ENCODE results near the gene NRARP. TPM values are rescaled to one million over a fixed set of nuclear protein-coding genes. Genes with fewer than 3 reads are reported as not detected.
A peak's percentile ranks its signal among the peaks of the same experiment; 100 is the strongest.

NRARP gene
- total RNA-seq, 1 experiment from 2014 or later: 22.2 TPM

DNA sequence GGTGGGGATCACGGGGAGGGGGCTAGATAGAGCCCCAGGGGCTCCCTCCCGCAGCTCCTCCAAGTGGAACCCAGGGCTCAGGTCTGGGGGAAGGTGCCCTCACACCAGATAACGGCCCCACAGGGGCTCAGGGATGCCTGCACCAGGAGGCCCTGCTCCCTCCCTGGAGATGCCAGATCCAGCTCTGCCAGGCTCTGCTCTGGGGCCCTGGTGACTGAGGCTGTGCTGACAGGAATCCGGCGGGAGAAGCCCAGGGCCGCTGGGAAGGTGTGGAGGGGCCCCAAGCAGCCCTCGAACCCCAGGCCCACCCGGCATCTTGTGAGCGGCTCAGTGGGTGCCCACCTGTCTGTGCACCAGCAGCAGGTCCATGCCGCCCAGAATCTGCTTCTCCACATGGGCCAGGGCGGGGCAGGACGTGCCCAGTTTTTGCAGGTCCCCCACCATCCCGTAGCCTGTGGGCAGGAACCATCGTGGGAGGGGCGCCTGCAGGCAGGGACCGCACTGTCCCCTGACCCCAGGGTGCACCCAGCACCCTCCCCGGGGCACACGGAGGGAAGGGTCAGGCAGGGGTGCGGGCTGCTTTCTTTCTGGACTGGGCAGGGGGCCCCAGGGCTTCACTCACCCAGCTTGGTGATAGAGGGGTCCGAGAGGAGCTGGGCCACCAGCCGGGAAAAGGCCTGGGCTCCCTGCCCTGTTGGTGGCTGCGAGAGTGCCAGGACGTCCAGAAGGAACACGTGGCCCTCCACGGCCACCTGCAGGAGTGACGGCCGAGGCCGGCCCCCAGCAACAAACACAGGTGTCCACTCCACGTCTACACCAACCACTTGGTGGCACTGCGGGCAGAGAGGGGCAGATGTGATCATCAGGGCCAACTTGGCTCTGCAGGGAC, 48.9 kb upstream of the NRARP start:
- H3K27ac ChIP-seq (ENCODE audit: low read depth, low read length): no peak overlapping the region
- H2AFZ ChIP-seq (ENCODE audit: low read depth, low read length, poor library complexity, severe bottlenecking): no peak overlapping the region
- no peaks in the 10 kb centered on the region for H3K4me1 ChIP-seq (ENCODE audit: control insufficient read depth in 1 of 2, insufficient read depth in 2 of 2, low read length in 2 of 2)
- no peaks in the 10 kb centered on the region for H3K9me2 ChIP-seq (ENCODE audit: insufficient read depth)
- H3K36me3 ChIP-seq (ENCODE audit: control insufficient read depth in 1 of 2, insufficient read depth in 2 of 2, low read length in 2 of 2): no peaks in the 10 kb centered on the region
- no peak overlapping the region for H3K9ac ChIP-seq (ENCODE audit: low read length)
- no peak for DNase-seq (ENCODE audit: low read depth, low spot score)
- TF ChIP-seq, protein P1, sequence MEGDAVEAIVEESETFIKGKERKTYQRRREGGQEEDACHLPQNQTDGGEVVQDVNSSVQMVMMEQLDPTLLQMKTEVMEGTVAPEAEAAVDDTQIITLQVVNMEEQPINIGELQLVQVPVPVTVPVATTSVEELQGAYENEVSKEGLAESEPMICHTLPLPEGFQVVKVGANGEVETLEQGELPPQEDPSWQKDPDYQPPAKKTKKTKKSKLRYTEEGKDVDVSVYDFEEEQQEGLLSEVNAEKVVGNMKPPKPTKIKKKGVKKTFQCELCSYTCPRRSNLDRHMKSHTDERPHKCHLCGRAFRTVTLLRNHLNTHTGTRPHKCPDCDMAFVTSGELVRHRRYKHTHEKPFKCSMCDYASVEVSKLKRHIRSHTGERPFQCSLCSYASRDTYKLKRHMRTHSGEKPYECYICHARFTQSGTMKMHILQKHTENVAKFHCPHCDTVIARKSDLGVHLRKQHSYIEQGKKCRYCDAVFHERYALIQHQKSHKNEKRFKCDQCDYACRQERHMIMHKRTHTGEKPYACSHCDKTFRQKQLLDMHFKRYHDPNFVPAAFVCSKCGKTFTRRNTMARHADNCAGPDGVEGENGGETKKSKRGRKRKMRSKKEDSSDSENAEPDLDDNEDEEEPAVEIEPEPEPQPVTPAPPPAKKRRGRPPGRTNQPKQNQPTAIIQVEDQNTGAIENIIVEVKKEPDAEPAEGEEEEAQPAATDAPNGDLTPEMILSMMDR (IDR thresholded peaks at IDR 0.05 in 2 of 3, conservative IDR thresholded peaks at IDR 0.05 in 1 of 3; ENCODE audit: borderline replicate concordance in 1 of 3, insufficient read depth in 1 of 3, low read depth in 2 of 3, low read length in 2 of 3): 0 out of 6 replicates have a peak, but pooled peaks of 2 of the 3 experiments have one; percentile 4 to 14
- TF ChIP-seq CEBPB (IDR thresholded peaks at IDR 0.05; ENCODE audit: low read depth): no peak
- peaks cover 3 to 4% of the 10 kb centered on the region in 2 experiments; a peak in 3 of 4 replicates for H3K9me3 ChIP-seq (ENCODE audit: control insufficient read depth in 1 of 2, insufficient read depth in 1 of 2, low read depth in 1 of 2, low read length in 2 of 2)
- no peak overlapping the region for H3K4me3 ChIP-seq (replicated peaks in 1 of 2; ENCODE audit: low read depth in 1 of 2, low read length in 2 of 2)
- CTCF ChIA-PET: no interaction called here
- H4K20me1 ChIP-seq (ENCODE audit: insufficient read depth): no peaks in the 10 kb centered on the region
- peak; percentile 64 for ATAC-seq
- H3K79me2 ChIP-seq (ENCODE audit: insufficient read depth, low read length): no peaks in the 10 kb centered on the region
- intact Hi-C loops (cut with micrococcal nuclease): no loop called here
- POLR2A ChIA-PET: no interaction called here
- H3K27me3 ChIP-seq (ENCODE audit: insufficient read depth, low read length): no peaks in the 10 kb centered on the region
- no TSS peak for BruUV-seq (replicated peaks)
- no peak overlapping the region for H3K4me2 ChIP-seq (ENCODE audit: low read length)
- RAD21 ChIA-PET (ENCODE audit: low non-redundant PET in 1 of 2, low total read pairs in 2 of 2, uncharacterized antibody in 2 of 2, unreplicated experiment in 2 of 2): no interaction called here

DNA sequence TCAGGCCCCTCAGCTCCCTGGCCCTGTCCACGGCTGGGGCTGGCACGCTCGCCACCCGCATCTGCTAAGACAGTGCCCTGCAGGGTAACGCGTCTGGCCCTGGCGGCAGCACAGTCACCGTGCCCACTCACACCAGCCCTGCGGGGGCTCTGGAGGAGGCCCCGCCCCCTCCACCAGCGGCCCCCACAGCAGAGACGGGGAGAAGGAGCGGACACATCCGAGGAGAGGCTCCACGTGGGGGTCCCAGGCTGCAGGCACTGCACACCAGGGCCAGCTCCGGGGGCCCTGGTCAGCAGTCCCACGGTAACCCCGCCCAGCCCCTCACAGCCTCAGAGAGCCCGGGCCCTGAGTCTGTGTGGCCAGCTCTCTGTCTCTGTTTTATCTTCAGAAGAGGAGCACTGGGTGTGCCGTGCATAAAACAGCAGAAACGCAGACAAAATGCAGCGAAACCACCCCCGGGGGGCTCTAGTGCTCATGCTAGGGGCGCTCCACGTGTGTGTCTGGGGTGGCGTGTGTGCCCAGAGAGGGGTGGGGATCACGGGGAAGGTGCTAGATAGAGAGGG, 47.5 kb upstream of the NRARP start:
- intact Hi-C loops (cut with micrococcal nuclease): no loop called here
- no peak for DNase-seq (ENCODE audit: low read depth, low spot score)
- H3K4me3 ChIP-seq (replicated peaks in 1 of 2; ENCODE audit: low read depth in 1 of 2, low read length in 2 of 2): no peak overlapping the region
- H3K27me3 ChIP-seq (ENCODE audit: insufficient read depth, low read length): no peaks in the 10 kb centered on the region
- BruUV-seq (replicated peaks): no TSS peak
- no peak overlapping the region for H3K9ac ChIP-seq (ENCODE audit: low read length)
- H3K27ac ChIP-seq (ENCODE audit: low read depth, low read length): no peak overlapping the region
- H4K20me1 ChIP-seq (ENCODE audit: insufficient read depth): no peaks in the 10 kb centered on the region
- ATAC-seq: no peak
- no peaks in the 10 kb centered on the region for H3K4me1 ChIP-seq (ENCODE audit: control insufficient read depth in 1 of 2, insufficient read depth in 2 of 2, low read length in 2 of 2)
- RAD21 ChIA-PET (ENCODE audit: low non-redundant PET in 1 of 2, low total read pairs in 2 of 2, uncharacterized antibody in 2 of 2, unreplicated experiment in 2 of 2): no interaction called here
- H3K79me2 ChIP-seq (ENCODE audit: insufficient read depth, low read length): no peaks in the 10 kb centered on the region
- POLR2A ChIA-PET: no interaction called here
- H3K4me2 ChIP-seq (ENCODE audit: low read length): no peak overlapping the region
- peaks cover 0 to 4% of the 10 kb centered on the region in 2 experiments; a peak in 2 of 4 replicates for H3K9me3 ChIP-seq (ENCODE audit: control insufficient read depth in 1 of 2, insufficient read depth in 1 of 2, low read depth in 1 of 2, low read length in 2 of 2)
- H3K36me3 ChIP-seq (ENCODE audit: control insufficient read depth in 1 of 2, insufficient read depth in 2 of 2, low read length in 2 of 2): no peaks in the 10 kb centered on the region
- no peak overlapping the region for H2AFZ ChIP-seq (ENCODE audit: low read depth, low read length, poor library complexity, severe bottlenecking)
- H3K9me2 ChIP-seq (ENCODE audit: insufficient read depth): no peaks in the 10 kb centered on the region
- CTCF ChIA-PET: no interaction called here
- TF ChIP-seq CBX3 (IDR thresholded peaks at IDR 0.05; ENCODE audit: low read depth): no peak
- TF ChIP-seq YY1 (IDR thresholded peaks at IDR 0.05; ENCODE audit: extremely low read depth, insufficient replicate concordance, low read depth, low read length): no peak
- TF ChIP-seq CEBPB (IDR thresholded peaks at IDR 0.05; ENCODE audit: low read depth): no peak
- TF ChIP-seq TCF7L2 (IDR thresholded peaks at IDR 0.05; ENCODE audit: borderline replicate concordance, extremely low read depth, insufficient read depth, insufficient read length): no peak
- TF ChIP-seq, protein P2, sequence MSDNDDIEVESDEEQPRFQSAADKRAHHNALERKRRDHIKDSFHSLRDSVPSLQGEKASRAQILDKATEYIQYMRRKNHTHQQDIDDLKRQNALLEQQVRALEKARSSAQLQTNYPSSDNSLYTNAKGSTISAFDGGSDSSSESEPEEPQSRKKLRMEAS (IDR thresholded peaks at IDR 0.05): no peak
- TF ChIP-seq EZH2phosphoT487 (IDR thresholded peaks at IDR 0.05; ENCODE audit: borderline replicate concordance): no peak
- no peak for TF ChIP-seq EZH2 (IDR thresholded peaks at IDR 0.05)
- no peak for TF ChIP-seq FOSL1 (IDR thresholded peaks at IDR 0.05; ENCODE audit: low read depth)
- TF ChIP-seq ZNF274 (IDR thresholded peaks at IDR 0.05; ENCODE audit: low read depth, low read length): no peak
- no peak for TF ChIP-seq RAD21 (IDR thresholded peaks at IDR 0.05; ENCODE audit: low read depth)
- TF ChIP-seq, protein P3, sequence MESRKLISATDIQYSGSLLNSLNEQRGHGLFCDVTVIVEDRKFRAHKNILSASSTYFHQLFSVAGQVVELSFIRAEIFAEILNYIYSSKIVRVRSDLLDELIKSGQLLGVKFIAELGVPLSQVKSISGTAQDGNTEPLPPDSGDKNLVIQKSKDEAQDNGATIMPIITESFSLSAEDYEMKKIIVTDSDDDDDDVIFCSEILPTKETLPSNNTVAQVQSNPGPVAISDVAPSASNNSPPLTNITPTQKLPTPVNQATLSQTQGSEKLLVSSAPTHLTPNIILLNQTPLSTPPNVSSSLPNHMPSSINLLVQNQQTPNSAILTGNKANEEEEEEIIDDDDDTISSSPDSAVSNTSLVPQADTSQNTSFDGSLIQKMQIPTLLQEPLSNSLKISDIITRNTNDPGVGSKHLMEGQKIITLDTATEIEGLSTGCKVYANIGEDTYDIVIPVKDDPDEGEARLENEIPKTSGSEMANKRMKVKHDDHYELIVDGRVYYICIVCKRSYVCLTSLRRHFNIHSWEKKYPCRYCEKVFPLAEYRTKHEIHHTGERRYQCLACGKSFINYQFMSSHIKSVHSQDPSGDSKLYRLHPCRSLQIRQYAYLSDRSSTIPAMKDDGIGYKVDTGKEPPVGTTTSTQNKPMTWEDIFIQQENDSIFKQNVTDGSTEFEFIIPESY (IDR thresholded peaks at IDR 0.05; ENCODE audit: extremely low read depth, insufficient replicate concordance, low read length): no peak
- TF ChIP-seq SRF (IDR thresholded peaks at IDR 0.05; ENCODE audit: low read depth): no peak
- no peak for TF ChIP-seq JUND (IDR thresholded peaks at IDR 0.05)
